HEK293T (cell line): Measurements from ENCODE around the gene ZNF385C.

Source experiments
- ARNT ChIP-seq: fragments of 450-650 bp; IDR thresholded peaks from 2 replicates; pipeline ENCODE4 v1.6.1; 2017; ENCODE audit warnings: mild to moderate bottlenecking
- BHLHE40 ChIP-seq: fragments of 450-650 bp; IDR thresholded peaks from 2 replicates; pipeline ENCODE4 v1.6.1; 2016; ENCODE audit warnings: mild to moderate bottlenecking, moderate library complexity, borderline replicate concordance
- ELF4 ChIP-seq: fragments of 450-650 bp; IDR thresholded peaks from 2 replicates; pipeline ENCODE4 v1.6.1; 2017; ENCODE audit warnings: antibody characterized with exemption
- FOXK2 ChIP-seq: fragments of 450-650 bp; IDR thresholded peaks from 2 replicates; pipeline ENCODE4 v1.6.1; 2016; ENCODE audit warnings: mild to moderate bottlenecking
- NFRKB ChIP-seq: fragments of 450-650 bp; IDR thresholded peaks from 2 replicates; pipeline ENCODE4 v1.6.1; 2016; ENCODE audit warnings: mild to moderate bottlenecking, moderate library complexity
- PKNOX1 ChIP-seq: fragments of 450-650 bp; IDR thresholded peaks from 2 replicates; pipeline ENCODE4 v1.6.1; 2016
- SP1 ChIP-seq: fragments of 450-650 bp; IDR thresholded peaks from 2 replicates; pipeline ENCODE4 v1.6.1; 2017
- SUZ12 ChIP-seq: fragments of 450-650 bp; IDR thresholded peaks from 2 replicates; pipeline ENCODE4 v1.6.1; 2016; ENCODE audit warnings: mild to moderate bottlenecking
- ZNF384 ChIP-seq: fragments of 450-650 bp; IDR thresholded peaks from 2 replicates; pipeline ENCODE4 v1.6.1; 2016

GRCh38 chr17:42051645-42052044, 46.6 kb downstream of the ZNF385C start:
- TF ChIP-seq FOXK2 (no peak), ZNF384 (no peak), BHLHE40 (no peak), SP1 (no peak), ARNT (no peak), NFRKB (no peak), ELF4 (no peak), PKNOX1 (no peak), SUZ12 (no peak)
